Dendritic cell treated with granulocyte-macrophage colony-stimulating factor and Interleukin-4, amounts not matched to agents 40 ng/mL and 50 ng/mL, for 4 days (primary cell): ENCODE data around the gene SLC16A8.

Experiments used
- H3K27ac Mint-ChIP-seq: one replicate; pipeline ENCODE4 v1.8.0; 2022; ENCODE audit warnings: mild to moderate bottlenecking, mixed read lengths
- H3K27me3 Mint-ChIP-seq: one replicate; pipeline ENCODE4 v1.8.0; 2022; ENCODE audit warnings: mild to moderate bottlenecking, mixed read lengths
- H3K36me3 Mint-ChIP-seq: one replicate; pipeline ENCODE4 v1.8.0; 2022; ENCODE audit warnings: low read depth, mixed read lengths
- H3K4me1 Mint-ChIP-seq: one replicate; pipeline ENCODE4 v1.8.0; 2022; ENCODE audit warnings: low read depth, mixed read lengths
- H3K4me3 Mint-ChIP-seq: one replicate; pipeline ENCODE4 v1.8.0; 2022; ENCODE audit warnings: mild to moderate bottlenecking, moderate library complexity, mixed read lengths
- H3K9me3 Mint-ChIP-seq: one replicate; pipeline ENCODE4 v1.8.0; 2022; ENCODE audit warnings: mixed read lengths
- intact Hi-C: fragments of 100-400 bp; cut with micrococcal nuclease; formaldehyde crosslinking; loops from one replicate; pipeline ENCODE4 v1.15.0; 2022

The SLC16A8 gene

GRCh38 chr22:38083931-38084631, at the start of gene SLC16A8:
Gene SLC16A8 (minus strand): TSS chr22:38084184. CDS start chr22:38082873, 1,311 bp downstream.
- Mint-ChIP-seq H3K9me3 (no peaks in the 10 kb centered on the region), H3K36me3 (no peaks in the 10 kb centered on the region), H3K4me1 (peaks cover 10% of the 10 kb centered on the region), H3K4me3 (no peak within 1 kb of the TSS), H3K27ac (no peak within 1 kb of the TSS), H3K27me3 (peaks cover 87% of the 10 kb centered on the region)
- intact Hi-C loops: no loop called here

GRCh38 chr22:38133331-38133730, 49.3 kb upstream of the SLC16A8 start:
- Mint-ChIP-seq H3K27me3 (peaks cover 44% of the 10 kb centered on the region), H3K36me3 (no peaks in the 10 kb centered on the region), H3K4me3 (no peak overlapping the region), H3K27ac (no peak overlapping the region), H3K9me3 (no peaks in the 10 kb centered on the region), H3K4me1 (peaks cover 6% of the 10 kb centered on the region)
- intact Hi-C loops: no loop called here

- Mint-ChIP-seq H3K4me1 (peaks cover 6% of the 10 kb centered on the region), H3K9me3 (no peaks in the 10 kb centered on the region), H3K36me3 (no peaks in the 10 kb centered on the region), H3K4me3 (no peak overlapping the region), H3K27me3 (peaks cover 39% of the 10 kb centered on the region), H3K27ac (no peak overlapping the region)
- intact Hi-C loops: no loop called here
Observed at GRCh38 chr22:38132794-38133193, 48.8 kb upstream of the SLC16A8 start.

- Mint-ChIP-seq H3K36me3 (no peaks in the 10 kb centered on the region), H3K4me1 (peaks cover 6% of the 10 kb centered on the region), H3K9me3 (no peaks in the 10 kb centered on the region), H3K4me3 (no peak overlapping the region), H3K27ac (no peak overlapping the region), H3K27me3 (peaks cover 35% of the 10 kb centered on the region)
- intact Hi-C loops: no loop called here
Observed at GRCh38 chr22:38132136-38132535, 48.2 kb upstream of the SLC16A8 start.

DNA sequence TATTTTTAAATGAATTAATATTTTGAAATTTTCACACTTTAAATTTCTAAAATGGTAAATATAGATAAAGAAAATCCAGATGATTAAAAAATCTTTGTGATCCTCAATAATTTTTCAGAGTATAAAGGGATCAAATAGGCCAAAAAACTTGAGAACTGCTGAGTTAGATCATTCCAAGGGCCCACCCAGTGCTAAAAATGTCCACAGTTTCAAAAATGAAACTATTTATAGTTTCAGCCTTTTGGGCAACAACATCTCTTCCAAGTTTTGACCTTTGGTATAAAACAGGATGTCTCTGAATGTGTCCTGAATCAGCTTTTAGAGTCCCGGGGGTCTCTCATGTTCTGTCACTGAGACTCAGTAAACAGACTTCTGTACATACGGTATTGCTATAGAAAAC, 47.4 kb upstream of the SLC16A8 start:
- Mint-ChIP-seq H3K9me3 (no peaks in the 10 kb centered on the region), H3K4me1 (peaks cover 6% of the 10 kb centered on the region), H3K36me3 (no peaks in the 10 kb centered on the region), H3K27me3 (peaks cover 38% of the 10 kb centered on the region), H3K27ac (no peak overlapping the region), H3K4me3 (no peak overlapping the region)
- intact Hi-C loops: no loop called here

- intact Hi-C loops: no loop called here
- H3K27me3 Mint-ChIP-seq: peaks cover 40% of the 10 kb centered on the region
- H3K36me3 Mint-ChIP-seq: no peaks in the 10 kb centered on the region
- H3K4me1 Mint-ChIP-seq: no peaks in the 10 kb centered on the region
- H3K9me3 Mint-ChIP-seq: no peaks in the 10 kb centered on the region
- no peak overlapping the region for H3K27ac Mint-ChIP-seq
- no peak overlapping the region for H3K4me3 Mint-ChIP-seq
Observed at GRCh38 chr22:38129856-38130255, 45.9 kb upstream of the SLC16A8 start.

DNA sequence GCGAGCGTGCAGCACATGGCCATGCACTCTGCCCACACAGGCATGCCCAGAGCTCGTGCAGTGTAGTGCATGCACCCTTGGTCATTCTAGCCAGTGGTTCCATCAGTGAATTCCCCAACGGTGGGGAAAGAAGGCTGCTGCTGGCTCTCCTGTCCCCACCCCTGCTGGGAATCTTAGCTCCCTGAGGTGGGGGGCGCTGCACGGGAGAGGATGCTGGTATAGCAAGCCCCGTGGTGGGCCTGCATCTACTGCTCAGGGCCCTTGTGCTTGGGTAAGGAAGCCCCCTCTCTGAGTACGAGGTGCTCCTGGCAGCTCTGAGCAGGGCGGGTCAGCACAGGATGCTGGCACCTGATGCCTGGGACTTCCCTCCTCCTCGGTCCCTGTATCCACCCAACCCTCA, 45.0 kb upstream of the SLC16A8 start:
- Mint-ChIP-seq H3K9me3 (no peaks in the 10 kb centered on the region), H3K27me3 (peaks cover 43% of the 10 kb centered on the region), H3K4me3 (no peak overlapping the region), H3K27ac (no peak overlapping the region), H3K4me1 (no peaks in the 10 kb centered on the region), H3K36me3 (no peaks in the 10 kb centered on the region)
- intact Hi-C loops: no loop called here

- intact Hi-C loops: no loop called here
- Mint-ChIP-seq H3K4me3 (no peak overlapping the region), H3K36me3 (no peaks in the 10 kb centered on the region), H3K9me3 (no peaks in the 10 kb centered on the region), H3K4me1 (no peaks in the 10 kb centered on the region), H3K27me3 (peaks cover 42% of the 10 kb centered on the region), H3K27ac (no peak overlapping the region)
Observed at GRCh38 chr22:38127869-38128268, 43.9 kb upstream of the SLC16A8 start.

DNA sequence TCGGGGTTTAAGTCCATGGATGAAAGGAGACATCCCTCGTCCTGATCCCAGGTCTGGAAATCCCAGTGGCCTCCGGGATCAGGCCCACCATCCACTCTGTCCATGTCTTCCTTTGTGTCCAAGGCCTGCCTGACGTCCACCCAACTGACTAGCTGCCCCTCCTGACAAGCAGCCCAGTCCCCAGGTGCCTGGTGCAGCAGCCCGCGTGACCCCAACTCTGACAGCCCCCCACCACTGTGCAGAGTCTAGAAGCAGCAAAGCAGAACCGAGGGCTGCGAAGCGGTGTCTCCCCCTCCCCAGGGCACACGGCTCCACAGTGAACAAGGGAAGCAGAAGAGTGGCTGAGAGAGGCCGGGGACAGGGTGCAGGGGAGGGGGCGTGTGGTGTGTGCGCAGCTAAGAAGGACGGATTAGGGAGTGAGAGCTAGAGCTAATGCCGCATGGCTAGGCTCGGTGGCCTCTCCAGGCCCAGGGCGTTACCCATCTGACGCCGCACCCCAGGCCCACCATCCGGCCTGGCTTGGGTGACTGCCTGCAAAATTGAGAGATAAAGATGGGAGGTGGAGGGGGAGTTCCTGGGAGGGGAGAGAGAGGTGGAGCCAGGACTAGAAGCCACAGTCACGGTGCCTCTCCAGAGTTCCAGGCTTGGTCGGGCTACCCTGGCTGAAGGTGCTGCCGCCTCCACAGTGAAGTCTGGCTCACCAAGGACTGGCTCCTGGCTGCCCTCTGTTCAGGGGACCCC, 43.1 kb upstream of the SLC16A8 start:
- intact Hi-C loops: no loop called here
- Mint-ChIP-seq H3K9me3 (no peaks in the 10 kb centered on the region), H3K4me1 (no peaks in the 10 kb centered on the region), H3K4me3 (no peak overlapping the region), H3K27me3 (peaks cover 45% of the 10 kb centered on the region), H3K36me3 (no peaks in the 10 kb centered on the region), H3K27ac (no peak overlapping the region)

DNA sequence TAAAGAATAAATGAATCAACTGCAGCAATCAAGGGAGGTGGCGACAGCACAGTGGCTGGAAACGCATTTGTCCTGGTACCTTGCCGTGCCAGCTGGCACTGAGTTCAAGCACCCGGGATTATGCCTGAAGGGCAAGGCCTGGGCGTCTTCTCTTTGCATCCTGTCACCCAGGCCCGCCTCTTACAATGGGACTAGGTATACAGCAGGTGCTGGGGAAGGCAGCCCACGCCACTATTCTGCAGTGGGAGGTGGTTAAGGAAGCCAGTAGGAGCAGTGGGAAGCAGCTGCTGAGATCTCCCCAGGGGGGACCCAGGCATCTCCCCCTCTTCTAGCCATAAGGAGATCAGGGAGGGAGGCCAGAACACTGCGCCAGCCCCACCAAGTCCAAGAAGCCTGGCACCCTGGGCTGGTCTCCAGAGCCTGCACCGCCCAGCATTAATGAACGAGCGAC, 41.8 kb upstream of the SLC16A8 start:
- no peaks in the 10 kb centered on the region for H3K4me1 Mint-ChIP-seq
- H3K9me3 Mint-ChIP-seq: no peaks in the 10 kb centered on the region
- H3K27ac Mint-ChIP-seq: no peak overlapping the region
- H3K27me3 Mint-ChIP-seq: peaks cover 58% of the 10 kb centered on the region
- H3K36me3 Mint-ChIP-seq: no peaks in the 10 kb centered on the region
- intact Hi-C loops: no loop called here
- H3K4me3 Mint-ChIP-seq: no peak overlapping the region

DNA sequence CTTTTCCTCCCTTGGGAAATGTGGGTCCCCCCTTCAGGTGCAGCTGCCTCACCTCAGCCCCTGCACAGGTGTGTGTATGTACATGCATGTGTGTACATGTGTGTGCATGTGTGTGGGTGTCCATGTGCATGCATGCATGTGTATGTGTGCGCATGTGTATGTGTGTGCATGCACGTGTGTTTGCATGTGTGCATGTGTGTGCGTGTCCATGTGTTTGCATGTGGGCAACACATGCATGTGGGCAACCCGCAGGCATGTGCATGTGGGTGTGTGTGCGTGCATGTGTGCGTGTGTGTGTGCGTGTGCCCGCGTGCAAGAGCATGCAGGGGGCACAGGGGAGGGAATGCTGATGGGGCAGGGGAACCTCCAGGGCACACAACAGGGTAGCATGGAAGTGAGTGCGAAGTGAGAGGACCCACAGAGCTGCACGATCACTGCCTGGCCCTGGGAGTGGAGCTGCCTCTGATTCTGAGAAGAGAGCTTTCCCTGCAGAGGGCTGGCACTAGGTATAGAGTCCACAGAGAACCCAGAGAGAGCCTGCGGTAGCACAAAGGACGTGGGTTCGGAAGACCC, 41.1 kb upstream of the SLC16A8 start:
- no peaks in the 10 kb centered on the region for H3K36me3 Mint-ChIP-seq
- no peak overlapping the region for H3K4me3 Mint-ChIP-seq

DNA sequence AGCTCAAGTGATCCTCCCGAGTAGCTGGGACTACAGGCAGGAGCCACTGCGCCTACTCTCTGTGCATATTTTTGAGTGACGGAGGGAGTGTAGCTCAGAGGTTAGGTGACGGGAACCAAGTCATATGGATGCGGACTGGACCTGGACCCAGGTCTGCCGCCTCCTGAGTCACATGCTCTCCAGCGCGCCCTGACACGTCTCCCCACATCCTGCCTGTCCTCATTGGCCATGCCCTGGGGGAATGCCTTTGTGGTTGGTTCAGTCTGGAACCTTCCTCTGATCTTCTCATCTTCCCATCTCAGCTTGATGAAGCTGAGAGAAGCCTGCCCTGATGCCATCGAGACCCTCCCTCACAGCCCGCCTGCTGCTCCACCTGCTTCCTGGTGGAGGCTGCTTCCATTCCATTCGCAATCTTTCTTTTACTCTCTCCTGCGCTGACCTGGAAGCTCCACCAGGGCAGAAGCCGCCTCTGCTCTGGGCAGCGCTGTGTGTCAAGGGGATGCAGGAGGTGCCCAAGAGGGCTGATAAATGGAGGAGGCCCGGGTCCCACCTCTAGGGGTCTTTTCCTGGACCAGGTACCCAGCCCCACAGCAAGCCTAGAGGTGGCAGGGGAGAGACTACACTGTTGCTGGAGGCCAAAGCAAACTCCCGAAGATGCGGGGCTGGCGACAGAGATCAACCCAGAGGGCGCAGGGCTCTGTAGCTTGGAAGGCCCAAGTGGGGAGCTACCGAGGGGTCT, 40.4 kb upstream of the SLC16A8 start:
- H3K27me3 Mint-ChIP-seq: peaks cover 61% of the 10 kb centered on the region
- no peaks in the 10 kb centered on the region for H3K4me1 Mint-ChIP-seq
- no peaks in the 10 kb centered on the region for H3K36me3 Mint-ChIP-seq
- no peak overlapping the region for H3K4me3 Mint-ChIP-seq
- intact Hi-C loops: no loop called here
- H3K9me3 Mint-ChIP-seq: no peaks in the 10 kb centered on the region
- H3K27ac Mint-ChIP-seq: no peak overlapping the region

More for the DNA sequence above, 41.1 kb upstream of the SLC16A8 start:
- H3K4me1 Mint-ChIP-seq: no peaks in the 10 kb centered on the region
- H3K9me3 Mint-ChIP-seq: no peaks in the 10 kb centered on the region
- peaks cover 62% of the 10 kb centered on the region for H3K27me3 Mint-ChIP-seq
- intact Hi-C loops: no loop called here
- no peak overlapping the region for H3K27ac Mint-ChIP-seq

GRCh38 chr22:38122616-38123015, 38.6 kb upstream of the SLC16A8 start:
- Mint-ChIP-seq H3K9me3 (no peaks in the 10 kb centered on the region), H3K27me3 (peaks cover 63% of the 10 kb centered on the region), H3K27ac (no peak overlapping the region), H3K36me3 (no peaks in the 10 kb centered on the region), H3K4me1 (no peaks in the 10 kb centered on the region), H3K4me3 (no peak overlapping the region)
- intact Hi-C loops: no loop called here
